ENCODE measurements around the gene TMSB15C.

TMSB15C gene

DNA sequence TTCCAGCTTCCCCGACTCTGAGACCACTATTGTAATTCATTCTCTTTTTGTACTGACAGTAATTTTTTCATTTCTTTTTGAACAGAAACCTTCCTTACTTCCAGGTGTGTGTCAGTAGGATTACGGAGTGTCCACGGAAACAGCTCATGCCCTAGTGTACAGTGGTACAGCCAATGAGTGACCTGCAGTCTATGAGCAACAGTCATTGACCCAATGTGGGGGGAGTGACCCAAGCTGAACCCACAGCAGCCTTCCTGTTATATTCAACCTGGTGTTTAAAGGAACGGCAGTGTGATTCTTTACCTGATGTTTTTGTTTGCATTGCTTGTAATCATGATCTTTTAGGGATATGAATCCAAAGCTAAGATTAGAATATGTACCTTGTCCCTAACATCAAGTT, 35.0 kb downstream of the TMSB15C start:
- DNase-seq, result no peak

DNA sequence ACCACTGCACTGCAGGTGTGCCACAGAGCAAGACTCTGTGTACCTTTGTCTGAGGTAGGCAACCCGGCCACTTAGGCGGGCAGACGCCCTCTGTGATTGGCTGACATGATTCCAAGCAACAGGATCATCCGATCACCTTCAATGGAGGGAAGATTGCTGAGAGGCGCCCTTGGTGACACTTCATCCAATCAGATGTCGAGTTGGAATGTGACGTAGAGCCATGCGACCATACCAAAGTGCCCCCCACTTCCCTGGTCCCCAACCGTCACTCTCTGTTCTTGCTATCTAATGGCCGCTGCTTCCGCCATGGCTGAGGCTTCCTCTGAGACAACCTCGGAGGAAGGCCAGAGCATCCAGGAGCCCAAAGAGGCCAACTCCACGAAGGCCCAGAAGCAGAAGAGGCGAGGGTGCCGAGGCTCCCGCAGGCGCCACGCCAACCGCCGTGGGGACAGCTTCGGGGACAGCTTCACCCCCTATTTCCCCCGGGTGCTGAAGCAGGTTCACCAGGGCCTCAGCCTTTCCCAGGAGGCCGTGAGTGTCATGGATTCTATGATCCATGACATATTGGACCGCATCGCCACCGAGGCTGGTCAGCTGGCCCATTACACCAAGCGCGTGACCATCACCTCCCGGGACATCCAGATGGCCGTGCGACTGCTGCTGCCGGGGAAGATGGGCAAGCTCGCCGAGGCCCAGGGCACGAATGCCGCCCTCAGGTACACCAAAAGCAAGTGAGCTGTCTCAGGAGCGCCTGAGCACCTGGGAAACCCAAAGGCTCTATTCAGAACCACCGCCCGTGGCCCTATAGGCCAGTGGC, 36.1 kb downstream of the TMSB15C start, which contains the start of gene H2BW2:
Gene H2BW2, plus strand, starts transcription at position 268 of the 817 bp plus-strand sequence. Its CDS starts 39 bp downstream, at position 307.
- no peak for DNase-seq
